ENCODE data around the gene SGPP2.

SGPP2 gene

DNA sequence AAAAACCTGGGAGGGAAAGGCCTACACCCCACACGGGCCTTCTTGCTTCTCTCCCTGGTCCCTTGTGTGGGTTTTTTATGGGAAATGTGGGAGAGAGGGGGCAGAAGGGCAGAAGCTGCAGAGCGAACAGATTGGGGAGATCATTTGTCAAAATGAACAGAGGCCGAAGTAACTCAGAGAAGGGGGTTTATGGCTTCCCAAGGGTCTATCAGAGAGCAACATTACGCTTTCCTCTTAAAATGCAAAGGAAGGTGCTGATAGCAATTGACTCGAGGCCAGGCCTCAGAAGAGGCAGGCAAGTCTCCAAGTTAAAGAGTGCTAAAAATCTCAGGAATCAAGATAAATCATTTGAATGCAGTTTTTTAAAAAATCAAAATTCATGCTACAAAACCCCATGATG, 101.5 kb downstream of the SGPP2 start:
- no peak for DNase-seq (ENCODE audit: low read depth in 2 of 2)

DNA sequence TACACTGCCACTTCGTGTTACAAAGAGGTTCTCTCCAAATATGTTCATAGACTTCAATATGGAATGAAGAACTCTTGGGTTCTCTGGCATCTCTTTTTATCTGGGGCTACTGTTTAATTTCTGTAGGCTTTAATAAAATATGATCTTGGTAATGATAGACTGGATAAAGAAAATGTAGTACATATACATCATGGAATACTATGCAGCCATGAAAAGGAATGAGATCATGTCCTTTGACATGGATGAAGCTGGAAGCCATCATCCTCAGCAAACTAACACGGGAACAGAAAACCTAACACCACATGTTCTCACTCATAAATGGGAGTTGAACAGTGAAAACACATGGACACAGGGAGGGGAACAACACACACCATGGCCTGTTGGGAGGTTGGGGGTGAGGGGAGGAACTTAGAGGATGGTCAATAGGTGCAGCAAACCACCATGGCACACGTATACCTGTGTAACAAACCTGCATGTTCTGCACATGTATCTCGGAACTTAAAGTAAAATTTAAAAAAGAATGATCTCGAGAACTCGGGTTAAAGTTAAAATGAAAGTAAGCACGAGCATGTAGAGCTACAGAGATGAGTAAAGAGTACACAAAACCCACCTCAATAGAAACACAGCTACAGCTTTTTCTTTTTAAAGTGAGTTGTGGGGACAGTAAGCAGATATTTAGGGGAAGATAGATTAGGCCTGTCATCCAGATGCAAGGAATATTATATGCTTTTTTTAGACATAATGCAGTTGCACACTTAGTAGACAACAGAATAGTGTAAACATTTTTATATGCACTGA, 102.3 kb downstream of the SGPP2 start:
- no peak for DNase-seq (ENCODE audit: low read depth in 2 of 2)

- DNase-seq (ENCODE audit: low read depth in 2 of 2) = no peak
Measured at GRCh38 chr2:222532315-222532714, 108.0 kb downstream of the SGPP2 start.

- DNase-seq (ENCODE audit: low read depth in 2 of 2) = no peak
Measured at GRCh38 chr2:222535477-222535876, 111.1 kb downstream of the SGPP2 start.

DNA sequence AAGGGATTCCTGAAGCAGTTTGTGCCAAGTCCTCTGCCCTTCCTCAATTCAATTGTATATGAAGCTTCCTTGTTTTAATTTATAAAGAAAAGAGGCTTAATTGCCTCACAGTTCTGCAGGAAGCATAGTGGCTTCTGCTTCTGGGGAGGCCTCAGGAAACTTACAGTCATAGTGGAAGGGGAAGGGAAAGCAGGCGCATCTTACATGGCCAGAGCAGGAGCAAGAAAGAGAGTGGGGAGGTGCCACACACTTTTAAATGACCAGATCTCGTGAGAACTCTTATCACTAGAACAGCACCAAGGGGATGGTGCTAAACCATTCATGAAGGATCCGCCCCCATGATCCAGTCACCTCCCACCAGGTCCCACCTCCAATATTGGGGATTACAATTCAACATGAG, 114.2 kb downstream of the SGPP2 start:
- DNase-seq (ENCODE audit: low read depth in 2 of 2) = no peak

- no peak for DNase-seq (ENCODE audit: low read depth in 2 of 2)
Measured at GRCh38 chr2:222544661-222545060, 120.3 kb downstream of the SGPP2 start.

DNA sequence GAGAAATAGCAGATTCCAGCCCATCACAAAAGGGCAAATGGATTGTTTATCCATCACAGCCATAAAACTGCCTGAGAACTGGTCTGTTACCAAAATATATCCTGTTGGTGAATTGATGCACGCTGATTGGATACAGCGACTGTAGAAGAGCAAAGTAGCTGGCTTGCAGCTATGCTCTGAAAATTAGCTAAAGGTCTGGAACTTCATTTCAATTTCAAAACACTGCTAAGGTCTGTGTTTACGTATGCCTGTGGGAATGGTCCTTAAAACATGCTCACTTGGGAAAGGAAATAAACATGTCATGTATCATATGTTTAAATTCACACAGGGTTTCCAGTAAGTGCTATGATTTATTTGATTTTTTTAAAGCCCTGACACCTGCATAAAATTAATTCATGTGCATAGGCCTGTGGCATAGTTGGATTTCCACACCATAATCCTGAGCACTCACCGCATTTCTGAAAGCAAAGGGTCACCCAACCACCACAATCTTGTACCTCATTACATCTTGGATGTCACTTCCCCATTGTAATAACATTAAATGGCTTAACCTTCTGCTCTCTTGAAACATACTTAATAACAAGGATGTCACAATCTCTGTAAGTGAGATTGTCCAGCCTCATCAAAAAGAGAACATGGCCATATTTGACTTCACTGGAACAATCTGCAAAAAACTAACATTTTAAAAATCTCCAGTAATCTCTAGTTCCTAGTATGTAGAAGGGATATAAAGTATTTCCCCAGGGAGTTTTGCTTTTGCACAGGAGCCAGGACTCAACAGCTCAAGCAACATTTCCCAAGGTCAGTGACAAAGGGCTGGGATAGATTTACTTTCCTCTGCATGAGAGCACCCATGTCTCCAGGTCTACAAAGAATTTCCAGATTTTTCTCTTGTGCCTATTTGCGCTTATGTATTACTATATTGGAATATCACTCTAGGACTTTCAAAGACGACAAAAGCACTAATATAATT, 121.8 kb downstream of the SGPP2 start:
- no peak for DNase-seq (ENCODE audit: low read depth in 2 of 2)

GRCh38 chr2:222547083-222547482, 122.7 kb downstream of the SGPP2 start:
- DNase-seq (ENCODE audit: low read depth in 2 of 2) = no peak

DNA sequence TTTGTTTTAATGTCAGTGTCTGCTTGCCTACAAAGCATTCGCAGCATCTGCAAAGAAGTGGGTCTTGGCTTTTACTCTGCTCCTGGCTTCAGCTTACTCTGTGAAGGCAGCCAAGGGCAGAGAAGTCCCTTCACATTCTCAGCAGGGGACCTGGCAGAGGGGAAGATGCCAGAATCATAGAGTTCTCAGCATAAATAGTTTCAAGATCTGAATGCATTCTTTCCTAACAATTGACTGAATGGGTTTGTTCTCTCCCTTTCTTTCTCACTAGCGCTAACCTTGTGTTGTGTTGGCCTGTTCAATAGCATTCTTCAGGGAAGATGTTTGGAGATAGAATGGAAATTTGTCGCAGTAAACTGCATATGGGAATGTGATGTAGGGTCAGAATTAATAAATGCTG, 124.6 kb downstream of the SGPP2 start:
- no peak for DNase-seq (ENCODE audit: low read depth in 2 of 2)

GRCh38 chr2:222554517-222554916, 130.2 kb downstream of the SGPP2 start:
- DNase-seq (ENCODE audit: low read depth in 2 of 2) = no peak

- no peak for DNase-seq (ENCODE audit: low read depth in 2 of 2)
Measured at GRCh38 chr2:222561151-222561550, 136.8 kb downstream of the SGPP2 start.

DNA sequence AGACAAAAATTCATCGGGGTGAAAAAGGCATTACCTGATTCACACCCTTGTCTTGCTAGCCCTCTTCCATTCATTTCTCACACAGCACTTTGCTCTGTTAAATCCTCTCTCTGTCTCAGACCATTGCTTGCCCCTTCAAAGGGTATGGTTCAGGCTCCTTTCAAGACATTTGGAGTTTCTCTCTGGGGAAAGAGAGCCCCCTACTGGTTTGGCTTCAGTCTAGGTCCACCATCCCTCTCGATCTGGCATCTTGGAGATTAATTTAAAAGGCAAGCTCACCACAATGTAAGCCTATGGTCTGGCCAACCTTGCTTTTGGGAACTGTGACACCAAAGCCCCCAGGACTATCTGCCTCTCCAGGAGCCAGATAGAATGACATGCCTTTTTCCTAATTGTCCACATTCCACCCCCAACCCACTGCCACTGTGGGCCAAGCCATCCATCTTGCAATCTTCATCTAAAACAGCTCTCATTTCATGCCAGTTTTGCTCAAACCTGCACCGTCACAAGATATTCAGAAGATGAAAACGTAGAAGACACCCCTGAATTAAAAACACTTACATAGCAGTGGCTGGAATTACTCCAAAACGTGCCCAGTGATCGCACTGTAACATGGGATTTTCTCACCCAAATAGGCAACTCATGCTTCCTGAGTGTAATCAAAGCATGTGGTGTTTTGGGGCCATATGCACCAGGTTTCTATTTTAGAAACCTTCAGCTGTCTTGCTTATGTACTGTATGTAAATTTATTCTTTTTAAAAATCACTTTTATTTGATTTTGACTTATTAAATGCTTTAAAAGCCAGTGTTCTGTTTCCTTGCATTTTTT, 137.7 kb downstream of the SGPP2 start:
- DNase-seq (ENCODE audit: low read depth in 2 of 2) = peak in 1 of 2 donors; percentile 27

- DNase-seq (ENCODE audit: low read depth in 2 of 2) = no peak
Measured at GRCh38 chr2:222563106-222563718, 138.9 kb downstream of the SGPP2 start.

GRCh38 chr2:222563936-222564335, 139.6 kb downstream of the SGPP2 start:
- DNase-seq (ENCODE audit: low read depth in 2 of 2) = no peak

DNA sequence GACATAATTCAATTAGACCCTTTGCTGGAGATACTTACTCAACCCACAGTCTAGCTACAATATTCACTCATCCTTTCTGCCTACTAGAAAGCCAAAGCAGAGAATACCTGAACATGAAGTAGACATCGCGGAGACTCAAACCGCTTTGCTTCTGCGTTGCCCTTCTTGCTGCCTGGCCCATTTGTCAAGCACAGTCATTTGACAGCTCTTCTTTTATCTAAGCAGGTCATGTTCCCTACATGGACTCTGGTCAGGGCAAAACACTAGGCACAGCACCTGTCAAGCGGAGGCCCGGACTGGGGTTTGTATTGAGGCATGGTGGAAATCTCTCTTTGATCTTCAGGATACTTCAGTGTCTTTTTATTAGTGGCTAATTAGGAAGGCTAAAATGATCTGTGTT, 141.9 kb downstream of the SGPP2 start:
- DNase-seq (ENCODE audit: low read depth in 2 of 2) = no peak

DNA sequence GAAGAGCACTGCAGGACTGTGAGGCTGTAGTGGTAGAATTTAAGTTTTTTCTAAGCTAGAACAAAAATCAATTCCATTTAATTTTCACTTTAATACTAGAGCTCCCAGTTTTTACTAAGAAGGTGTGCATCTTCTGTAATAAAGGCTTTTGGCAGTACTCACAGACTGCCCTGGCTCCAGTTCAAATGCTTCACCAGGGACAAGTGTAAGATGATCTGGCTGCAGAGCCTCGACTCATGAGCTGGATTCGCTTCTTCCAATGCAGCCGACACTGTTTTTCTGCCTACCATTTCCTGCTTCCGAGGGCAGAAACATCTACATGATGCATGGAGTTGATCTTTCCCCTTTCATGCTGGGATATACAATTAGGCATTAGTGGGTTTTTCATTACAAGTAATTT, 144.5 kb downstream of the SGPP2 start:
- no peak for DNase-seq (ENCODE audit: low read depth in 2 of 2)

GRCh38 chr2:222569826-222570225, 145.5 kb downstream of the SGPP2 start:
- DNase-seq (ENCODE audit: low read depth in 2 of 2) = no peak

GRCh38 chr2:222572264-222572721, 147.9 kb downstream of the SGPP2 start:
- DNase-seq (ENCODE audit: low read depth in 2 of 2) = no peak

DNA sequence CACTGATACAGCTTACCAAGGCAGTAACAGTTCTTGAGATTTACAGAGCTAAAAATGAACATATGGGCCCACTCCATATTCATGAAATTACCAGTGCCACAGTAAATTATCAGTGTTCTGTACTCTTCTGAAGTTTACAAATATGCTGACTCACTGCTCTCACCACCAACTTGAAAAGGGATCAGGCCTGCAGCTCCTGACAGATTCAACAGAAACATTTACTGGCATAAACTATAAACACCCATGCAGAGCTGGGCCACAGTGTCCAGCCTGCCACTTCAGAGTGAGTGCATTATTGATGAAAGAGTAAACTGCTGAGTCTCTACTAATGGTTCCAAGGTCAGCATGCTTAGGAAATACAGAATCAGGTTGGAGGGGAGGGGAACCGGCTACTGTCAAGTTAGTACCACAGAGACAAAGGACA, 148.4 kb downstream of the SGPP2 start:
- DNase-seq (ENCODE audit: low read depth in 2 of 2) = no peak

- DNase-seq (ENCODE audit: low read depth in 2 of 2) = no peak
Measured at GRCh38 chr2:222575618-222576017, 151.3 kb downstream of the SGPP2 start.

Measured in activated CD4-positive, alpha-beta T cell treated with anti-CD3 and anti-CD28 coated beads for 24 hours (primary cell).